NCI-H1436 (cell line): ENCODE results near the gene ACAP3.
"Not testable (repeated sequence)": the region's sequence is repeated elsewhere in the genome, so short reads cannot be mapped to it uniquely, and the experiment has no call there.

ENCODE experiments used
- DNase-seq: peaks from one replicate; lab custom pipeline; 2025; lab: John Stamatoyannopoulos, UW

Gene ACAP3

DNA sequence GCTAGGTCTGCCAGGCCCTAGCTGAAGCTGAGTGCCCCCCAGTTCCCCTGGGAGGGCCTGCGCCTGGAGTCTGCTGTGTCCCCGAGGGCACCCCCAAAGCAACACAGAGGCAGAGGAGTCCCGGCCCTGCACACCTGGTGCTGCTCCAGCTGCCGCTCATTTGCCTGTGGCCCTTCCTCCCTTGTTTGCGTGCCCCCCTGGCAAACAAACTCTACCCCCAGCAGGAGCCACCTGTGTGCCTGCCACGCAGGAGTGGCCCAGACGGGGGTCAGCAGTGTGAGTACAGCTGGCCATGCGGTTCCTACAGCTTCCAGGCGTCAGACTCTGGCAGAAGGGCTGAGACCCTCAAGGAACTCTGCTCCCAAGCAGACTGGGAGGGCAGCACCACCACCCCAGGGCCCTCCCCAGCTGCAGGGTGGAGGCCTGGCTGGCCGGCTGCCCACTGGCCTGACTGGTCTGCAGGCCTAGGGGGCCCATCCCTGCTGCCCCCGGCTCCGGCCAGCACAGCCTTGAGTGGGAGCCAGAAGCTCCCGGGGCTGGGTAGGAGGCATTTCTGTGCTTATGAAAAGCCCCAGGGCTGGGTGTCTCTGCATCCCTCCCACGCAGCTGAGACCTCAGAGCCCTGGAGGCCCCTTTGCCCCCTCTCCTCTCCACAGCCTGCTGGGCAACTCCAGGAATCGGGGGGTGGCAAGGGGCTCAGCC lies 22.8 kb upstream of the ACAP3 start:
- DNase-seq = no peak

DNA sequence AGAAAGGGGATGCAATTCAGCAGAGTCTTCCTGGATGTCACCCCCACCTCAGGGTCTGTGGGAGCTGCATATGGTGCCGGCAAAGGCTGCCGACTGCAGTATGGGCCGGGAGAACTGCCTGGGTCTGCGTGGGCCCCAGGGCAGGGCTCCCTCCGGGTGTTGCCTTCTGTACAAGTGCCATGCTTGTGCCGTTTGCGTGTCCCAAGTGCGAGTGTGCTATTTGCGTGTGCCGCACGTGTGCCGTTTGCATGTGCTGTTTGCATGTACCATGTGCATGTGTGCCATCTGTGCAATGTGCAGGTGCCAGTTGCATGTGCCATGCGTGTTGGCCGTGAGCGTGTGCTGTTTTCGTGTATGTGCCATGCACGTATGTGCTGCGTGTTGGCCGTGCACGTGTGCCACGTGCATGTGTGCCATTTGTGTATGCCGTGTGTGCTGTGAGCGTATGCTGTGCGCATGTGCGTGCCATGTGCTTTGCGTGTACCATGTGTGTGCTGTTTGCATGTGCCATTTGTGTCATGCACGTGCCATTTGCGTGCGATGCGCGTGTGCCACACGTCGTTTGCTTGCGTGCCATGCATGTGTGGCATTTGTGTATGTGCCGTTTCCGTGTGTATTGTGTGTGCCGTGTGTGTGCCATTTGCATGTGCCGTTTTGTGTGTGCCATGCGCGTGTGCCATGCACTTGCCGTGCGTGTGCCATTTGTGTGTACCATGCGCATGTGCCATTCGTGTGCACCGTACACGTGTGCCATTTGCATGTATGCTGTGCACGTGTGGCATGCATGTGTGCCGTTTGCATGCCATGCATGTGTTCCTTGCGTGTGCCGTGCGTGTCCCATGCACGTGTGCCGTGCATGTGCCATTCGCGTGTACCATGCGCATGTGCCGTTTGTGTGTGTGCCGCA lies 21.8 kb upstream of the ACAP3 start:
- DNase-seq = no peak

GRCh38 chr1:1328254-1328653 lies 20.5 kb upstream of the ACAP3 start:
- no peak for DNase-seq

DNA sequence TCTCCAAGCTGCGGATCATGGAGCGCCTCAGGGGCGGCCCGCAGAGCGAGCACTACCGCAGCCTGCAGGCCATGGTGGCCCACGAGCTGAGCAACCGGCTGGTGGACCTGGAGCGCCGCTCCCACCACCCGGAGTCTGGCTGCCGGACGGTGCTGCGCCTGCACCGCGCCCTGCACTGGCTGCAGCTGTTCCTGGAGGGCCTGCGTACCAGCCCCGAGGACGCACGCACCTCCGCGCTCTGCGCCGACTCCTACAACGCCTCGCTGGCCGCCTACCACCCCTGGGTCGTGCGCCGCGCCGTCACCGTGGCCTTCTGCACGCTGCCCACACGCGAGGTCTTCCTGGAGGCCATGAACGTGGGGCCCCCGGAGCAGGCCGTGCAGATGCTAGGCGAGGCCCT lies 19.6 kb upstream of the ACAP3 start:
- DNase-seq = no peak

GRCh38 chr1:1326075-1326605 lies 18.4 kb upstream of the ACAP3 start:
- DNase-seq = no peak

DNA sequence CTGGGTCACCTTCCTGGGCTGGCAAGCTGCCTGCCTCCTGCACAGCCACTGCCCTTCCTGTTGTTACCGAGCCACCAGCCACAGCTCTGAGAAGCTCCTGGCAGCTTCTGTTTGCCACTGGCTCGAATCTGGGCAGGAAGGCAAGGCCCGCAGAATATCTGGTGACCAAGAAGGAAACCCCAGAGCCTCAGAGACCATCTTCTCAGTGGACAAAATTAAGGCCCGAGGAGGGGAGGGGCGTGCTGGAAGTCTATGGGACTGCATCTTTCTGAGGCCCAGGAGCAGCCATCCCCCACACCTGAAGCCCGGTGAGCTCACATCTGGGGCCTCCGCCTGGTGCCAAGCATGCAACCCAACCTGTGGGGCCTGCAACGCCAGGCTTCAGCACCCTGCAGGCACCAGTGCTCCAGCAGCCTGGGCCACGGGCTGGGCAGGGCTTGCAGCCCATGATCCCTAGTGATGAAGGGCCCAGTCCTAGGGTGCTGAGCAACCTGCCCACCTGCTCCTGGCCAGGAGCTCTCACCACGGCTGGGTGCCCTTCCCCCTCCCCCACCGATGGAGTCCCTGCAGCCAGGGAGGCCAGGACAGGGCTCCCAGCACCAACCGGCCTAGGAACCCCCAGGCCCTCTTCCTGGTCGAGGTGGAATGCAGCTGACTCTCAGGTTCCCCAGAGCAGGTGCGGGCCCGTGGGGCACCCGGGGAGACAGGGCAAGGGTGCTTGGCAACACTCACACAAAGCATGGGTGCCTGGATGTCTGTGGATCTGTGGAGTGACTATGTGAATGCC lies 17.8 kb upstream of the ACAP3 start:
- DNase-seq = no peak

GRCh38 chr1:1324524-1325287 lies 17.0 kb upstream of the ACAP3 start, which contains the start of the genes CPTP and INTS11:
TSS of gene CPTP (plus strand) at chr1:1324802. CDS start at chr1:1326911, 2,109 bp downstream.
TSS of gene INTS11 (minus strand) at chr1:1324660. CDS start at chr1:1324608, 52 bp downstream.
- DNase-seq = peak; percentile 86

DNA sequence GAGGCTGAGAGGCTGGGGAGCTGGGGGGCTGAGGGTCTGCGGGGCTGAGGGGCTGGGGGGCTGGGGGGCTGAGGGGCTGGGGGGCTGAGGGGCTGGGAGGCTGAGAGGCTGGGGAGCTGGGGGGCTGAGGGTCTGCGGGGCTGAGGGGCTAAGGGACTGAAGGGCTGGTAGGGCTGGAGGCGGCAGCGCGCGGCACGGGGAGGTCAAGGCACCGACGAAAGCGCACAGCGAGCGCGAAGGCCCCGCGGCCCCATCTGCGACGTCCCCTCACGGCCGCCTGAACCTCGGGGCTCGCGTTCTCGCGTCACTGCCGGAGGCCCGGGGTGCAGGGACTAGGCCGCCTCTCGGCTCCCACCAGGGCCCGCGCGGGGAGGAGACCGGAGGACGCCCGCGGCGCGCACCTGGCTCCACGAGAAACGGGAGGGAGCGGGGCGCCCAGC lies 16.4 kb upstream of the ACAP3 start:
- DNase-seq = no peak

DNA sequence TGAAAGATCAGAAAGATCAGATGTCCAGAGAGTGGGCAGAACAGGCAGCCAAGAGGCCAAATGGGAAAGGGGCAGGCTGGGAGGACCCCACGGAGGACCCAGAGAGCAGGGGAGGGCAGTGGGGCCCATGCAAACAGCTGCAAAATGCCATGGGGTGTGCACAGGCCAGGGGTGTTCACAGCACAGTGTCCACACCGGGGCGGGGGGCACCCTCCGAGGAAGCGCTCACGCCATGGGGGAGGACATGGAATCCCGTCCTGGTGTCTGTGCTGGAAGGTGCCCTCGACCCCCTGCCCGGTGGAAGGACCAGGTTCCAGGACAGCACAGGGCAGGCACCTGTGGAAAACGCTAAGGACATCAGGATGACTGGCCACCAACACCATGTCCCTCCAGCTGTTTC lies 15.2 kb upstream of the ACAP3 start:
- DNase-seq = no peak

- no peak for DNase-seq
Observed at GRCh38 chr1:1322418-1322817, 14.7 kb upstream of the ACAP3 start.

DNA sequence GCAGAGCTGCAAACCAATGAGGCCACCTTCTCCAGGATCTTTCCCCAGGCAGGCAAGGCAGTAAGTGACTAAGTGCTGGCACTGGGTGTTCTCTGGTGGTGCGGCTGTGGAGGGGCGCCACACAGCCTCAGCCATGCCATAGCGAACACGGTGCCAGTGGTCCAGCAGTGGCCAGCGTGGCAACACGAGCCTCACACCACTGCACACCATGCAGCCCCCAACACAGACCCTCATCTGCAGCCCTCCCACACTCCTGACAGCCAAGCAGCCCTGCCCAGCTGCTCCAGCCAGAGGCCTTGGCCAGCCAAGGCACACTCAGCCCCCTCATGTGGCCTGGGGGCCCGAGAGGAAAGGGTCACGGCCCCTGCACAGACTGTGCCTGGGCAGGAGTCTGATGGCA lies 13.7 kb upstream of the ACAP3 start:
- DNase-seq = no peak

DNA sequence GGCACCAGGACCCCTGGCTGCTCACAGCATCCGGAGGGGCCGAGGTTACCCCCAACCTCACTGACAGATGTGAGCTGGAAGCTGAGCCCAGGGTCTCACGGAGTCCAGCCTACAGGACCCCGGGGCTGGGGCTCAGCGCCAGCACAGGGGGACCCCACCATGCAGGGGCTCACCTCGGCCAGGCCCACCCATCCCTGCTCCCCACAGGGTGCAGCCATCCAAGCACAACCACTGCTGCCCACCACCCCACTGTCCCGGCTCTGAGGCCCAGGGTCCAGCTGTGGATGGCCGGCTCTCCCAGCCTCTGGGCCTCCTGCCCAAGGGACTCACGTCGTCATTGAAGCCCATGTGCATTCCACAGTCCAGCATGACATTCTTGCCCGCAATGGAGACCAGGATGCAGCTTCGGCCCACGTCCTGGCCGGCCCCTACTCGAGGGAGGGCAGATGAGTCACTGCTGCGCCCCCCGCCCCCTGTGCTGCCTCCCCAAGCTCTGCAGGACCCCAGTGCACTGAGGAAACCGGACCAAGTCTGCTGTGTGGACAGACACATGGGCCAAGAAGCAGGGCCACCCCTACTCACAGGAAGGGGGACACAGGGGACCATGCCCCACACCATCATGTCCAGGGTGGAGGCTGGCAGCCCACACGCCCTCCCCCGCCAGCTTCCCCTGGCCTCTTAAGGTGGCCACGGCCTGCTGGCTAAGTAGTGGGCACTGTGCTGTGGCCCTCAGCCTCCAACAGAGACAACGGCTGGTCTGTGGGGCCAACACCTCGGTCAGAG lies 13.1 kb upstream of the ACAP3 start:
- DNase-seq = no peak

DNA sequence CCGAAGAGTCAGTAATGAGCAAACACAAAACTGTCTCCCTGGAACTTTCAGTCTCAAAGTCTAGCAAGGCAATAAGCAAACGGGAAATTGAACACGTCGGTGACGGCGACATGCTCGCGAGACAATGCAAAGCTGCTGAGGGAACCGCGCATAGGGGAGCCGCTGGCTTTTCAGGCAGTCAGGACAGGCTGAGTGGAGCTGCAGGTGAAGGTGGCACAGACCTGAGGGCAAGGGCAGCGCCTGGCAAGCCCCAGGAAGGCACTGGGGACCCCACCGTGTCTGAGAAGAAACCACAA lies 11.9 kb upstream of the ACAP3 start:
- DNase-seq = no peak

GRCh38 chr1:1318777-1319645 lies 11.3 kb upstream of the ACAP3 start:
- no peak for DNase-seq

- DNase-seq = peak; percentile 43
Observed at GRCh38 chr1:1318131-1318652, 10.5 kb upstream of the ACAP3 start.

GRCh38 chr1:1317420-1317819 lies 9.7 kb upstream of the ACAP3 start:
- DNase-seq = no peak

DNA sequence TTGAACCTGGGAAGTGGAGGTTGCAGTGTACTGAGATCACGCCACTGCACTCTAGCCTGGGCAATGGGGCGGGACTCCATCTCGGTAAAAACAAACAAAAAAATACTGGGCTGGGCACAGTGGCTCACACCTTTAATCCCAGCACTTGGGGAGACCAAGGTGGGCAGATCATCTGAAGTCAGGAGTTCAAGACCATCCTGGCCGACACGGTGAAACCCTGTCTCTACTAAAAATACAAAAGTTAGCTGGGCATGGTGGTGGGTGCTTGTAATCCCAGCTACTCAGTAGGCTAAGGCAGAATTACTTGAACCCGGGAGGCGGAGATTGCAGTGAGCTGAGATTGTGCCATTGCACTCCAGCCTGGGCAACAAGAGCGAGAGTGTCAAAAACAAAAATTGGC lies 8.5 kb upstream of the ACAP3 start:
- DNase-seq = not testable (repeated sequence)

DNA sequence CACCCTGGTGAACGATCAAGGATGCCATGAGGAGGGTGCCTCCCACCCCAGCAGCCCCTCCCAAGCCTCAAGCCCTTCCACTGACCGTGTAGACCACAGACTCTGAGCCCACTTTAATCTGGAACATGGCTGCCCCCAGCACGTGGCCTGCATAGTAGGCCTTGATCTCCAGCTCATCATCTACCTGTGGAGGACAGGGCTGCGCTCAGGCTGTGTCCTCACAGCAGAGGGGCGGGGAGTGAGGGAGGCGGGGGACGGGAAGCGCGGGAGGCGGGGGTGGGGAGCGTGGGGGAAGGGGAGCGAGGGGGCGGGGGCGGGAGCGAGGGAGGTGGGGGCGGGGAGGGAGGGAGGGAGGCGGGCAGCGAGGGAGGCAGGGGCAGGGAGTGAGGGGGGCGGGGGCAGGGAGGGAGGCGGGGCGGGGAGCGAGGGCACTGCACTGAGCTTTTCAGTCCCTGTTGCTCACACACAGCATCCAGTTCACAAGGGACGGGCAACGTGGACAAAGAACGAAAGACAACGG lies 7.8 kb upstream of the ACAP3 start:
- no peak for DNase-seq

DNA sequence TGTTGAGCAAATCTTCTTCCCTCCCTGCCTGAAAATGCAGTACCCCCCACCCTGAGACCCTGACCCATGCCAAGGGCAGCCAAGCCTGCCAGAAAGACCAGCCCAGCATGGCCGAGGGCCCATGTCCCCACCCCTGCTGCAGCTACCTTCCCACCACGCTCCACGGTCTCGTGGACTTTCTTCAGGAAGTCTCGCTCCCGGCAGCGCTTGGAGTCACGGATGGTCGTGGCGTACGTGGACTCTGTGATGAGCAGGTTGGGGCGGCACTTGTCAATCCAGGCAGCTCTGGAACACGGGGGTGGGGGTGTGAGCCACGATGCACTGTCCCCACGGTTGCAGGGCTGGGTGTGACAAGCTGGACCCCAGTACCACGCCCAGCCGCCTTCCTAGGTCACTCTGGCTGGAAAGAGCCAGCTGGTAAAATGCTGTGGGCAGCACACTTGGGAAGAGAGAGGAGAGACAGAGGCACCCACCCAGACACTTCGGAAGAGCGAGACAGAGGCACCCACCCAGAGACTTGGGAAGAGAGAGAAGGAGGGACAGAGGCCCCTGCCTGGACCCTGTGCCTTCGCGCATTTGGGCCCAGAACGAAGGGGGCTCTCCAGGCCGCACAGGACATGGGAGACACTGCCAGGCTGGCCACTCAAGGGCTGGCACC lies 7.1 kb upstream of the ACAP3 start:
- DNase-seq = no peak
